DOHH2 (cell line): ENCODE results near the gene FRMD8.

Experiments
- EZH2phosphoT487 ChIP-seq: fragments of 200-600 bp; sonication (generic); IDR thresholded peaks from 2 replicates; pipeline ENCODE4 v1.6.1; 2017; ENCODE audit warnings: borderline replicate concordance, mild to moderate bottlenecking, antibody characterized with exemption, low read length, moderate library complexity, mixed read lengths
- TF ChIP-seq, protein P1 (sequence below): fragments of 200-600 bp; sonication (generic); IDR thresholded peaks from one replicate; pipeline ENCODE4 v1.5.1; 2014; ENCODE audit warnings: antibody characterized with exemption, mild to moderate bottlenecking, low read depth, low read length; ENCODE audit not compliant: poor library complexity, severe bottlenecking

DNA sequence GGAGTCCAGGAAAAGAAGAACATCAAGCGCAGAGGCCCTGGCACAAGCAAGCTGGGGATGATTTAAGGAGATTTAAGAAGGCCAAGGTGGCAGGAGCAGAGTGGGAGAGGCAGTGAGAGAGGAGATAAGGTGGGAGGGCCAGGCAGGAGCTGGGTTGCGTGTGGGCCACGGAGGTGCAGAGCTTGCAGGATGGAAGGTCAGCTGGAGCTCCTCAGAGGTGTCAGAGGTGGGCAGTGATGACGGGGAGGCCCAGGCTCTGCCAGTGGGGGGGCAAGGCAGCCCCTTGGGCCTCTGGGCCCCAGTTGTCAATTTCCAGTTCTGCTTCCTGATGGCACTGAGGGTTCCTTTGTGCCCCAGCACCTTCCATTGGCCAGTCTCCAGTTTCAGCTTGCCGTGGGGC, 6.5 kb downstream of the FRMD8 start:
- TF ChIP-seq, protein P1, sequence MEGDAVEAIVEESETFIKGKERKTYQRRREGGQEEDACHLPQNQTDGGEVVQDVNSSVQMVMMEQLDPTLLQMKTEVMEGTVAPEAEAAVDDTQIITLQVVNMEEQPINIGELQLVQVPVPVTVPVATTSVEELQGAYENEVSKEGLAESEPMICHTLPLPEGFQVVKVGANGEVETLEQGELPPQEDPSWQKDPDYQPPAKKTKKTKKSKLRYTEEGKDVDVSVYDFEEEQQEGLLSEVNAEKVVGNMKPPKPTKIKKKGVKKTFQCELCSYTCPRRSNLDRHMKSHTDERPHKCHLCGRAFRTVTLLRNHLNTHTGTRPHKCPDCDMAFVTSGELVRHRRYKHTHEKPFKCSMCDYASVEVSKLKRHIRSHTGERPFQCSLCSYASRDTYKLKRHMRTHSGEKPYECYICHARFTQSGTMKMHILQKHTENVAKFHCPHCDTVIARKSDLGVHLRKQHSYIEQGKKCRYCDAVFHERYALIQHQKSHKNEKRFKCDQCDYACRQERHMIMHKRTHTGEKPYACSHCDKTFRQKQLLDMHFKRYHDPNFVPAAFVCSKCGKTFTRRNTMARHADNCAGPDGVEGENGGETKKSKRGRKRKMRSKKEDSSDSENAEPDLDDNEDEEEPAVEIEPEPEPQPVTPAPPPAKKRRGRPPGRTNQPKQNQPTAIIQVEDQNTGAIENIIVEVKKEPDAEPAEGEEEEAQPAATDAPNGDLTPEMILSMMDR = no peak
- no peak for TF ChIP-seq EZH2phosphoT487
